ENCODE measurements around the gene MS4A8.

DNA sequence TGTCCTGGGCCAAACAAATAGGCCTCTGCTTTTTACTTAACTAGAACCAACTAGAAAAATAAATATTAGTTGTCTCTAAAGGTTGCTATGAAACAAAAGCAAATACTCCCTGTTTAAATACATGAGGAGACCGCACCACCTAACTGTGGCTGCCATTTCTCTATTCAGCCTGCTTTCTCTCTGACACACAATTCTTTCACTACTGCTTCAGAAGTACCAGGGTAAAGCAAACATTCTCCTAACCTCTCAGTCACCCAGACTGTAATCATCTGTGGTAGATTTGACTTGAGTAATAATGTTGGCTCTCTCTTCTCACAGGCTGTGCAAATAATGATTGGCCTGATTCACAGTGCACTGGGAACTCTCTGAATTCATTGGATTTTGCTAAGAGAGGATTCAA is 41.0 kb upstream of the MS4A8 start:
- TF ChIP-seq, protein P1, sequence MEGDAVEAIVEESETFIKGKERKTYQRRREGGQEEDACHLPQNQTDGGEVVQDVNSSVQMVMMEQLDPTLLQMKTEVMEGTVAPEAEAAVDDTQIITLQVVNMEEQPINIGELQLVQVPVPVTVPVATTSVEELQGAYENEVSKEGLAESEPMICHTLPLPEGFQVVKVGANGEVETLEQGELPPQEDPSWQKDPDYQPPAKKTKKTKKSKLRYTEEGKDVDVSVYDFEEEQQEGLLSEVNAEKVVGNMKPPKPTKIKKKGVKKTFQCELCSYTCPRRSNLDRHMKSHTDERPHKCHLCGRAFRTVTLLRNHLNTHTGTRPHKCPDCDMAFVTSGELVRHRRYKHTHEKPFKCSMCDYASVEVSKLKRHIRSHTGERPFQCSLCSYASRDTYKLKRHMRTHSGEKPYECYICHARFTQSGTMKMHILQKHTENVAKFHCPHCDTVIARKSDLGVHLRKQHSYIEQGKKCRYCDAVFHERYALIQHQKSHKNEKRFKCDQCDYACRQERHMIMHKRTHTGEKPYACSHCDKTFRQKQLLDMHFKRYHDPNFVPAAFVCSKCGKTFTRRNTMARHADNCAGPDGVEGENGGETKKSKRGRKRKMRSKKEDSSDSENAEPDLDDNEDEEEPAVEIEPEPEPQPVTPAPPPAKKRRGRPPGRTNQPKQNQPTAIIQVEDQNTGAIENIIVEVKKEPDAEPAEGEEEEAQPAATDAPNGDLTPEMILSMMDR (conservative IDR thresholded peaks at IDR 0.05) = no peak
- no peak for TF ChIP-seq ZFX (IDR thresholded peaks at IDR 0.05)

All from C4-2B (cell line).